ENCODE data around the gene BTBD9.

DNA sequence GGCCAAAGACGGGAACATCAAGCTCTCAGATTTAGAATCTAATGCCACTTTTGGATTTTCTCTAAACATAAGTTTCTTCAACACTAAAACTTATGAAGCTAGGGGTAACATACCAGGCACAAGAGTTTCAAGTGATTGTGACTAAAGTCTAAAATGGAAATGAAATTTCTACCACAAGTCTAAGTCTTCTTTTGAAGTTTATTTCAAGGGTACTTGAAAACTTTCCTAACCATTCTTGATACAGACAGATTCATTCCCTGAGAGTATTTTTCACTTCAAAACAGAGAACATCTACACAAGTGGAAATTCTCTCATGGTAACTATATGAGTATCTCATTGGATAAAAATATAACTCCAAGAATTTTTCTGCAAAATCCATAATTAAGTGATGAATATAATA is 56.2 kb downstream of the BTBD9 start:
- TF ChIP-seq CTCF (conservative IDR thresholded peaks at IDR 0.05; ENCODE audit: low read depth, low read length) (no peak), EZH2phosphoT487 (IDR thresholded peaks at IDR 0.05; ENCODE audit: borderline replicate concordance, low read length) (no peak), EZH2 (IDR thresholded peaks at IDR 0.05; ENCODE audit: low read length, unreplicated experiment) (no peak)

Data from PC-3 (cell line).